HepG2 (cell line): ENCODE results near the gene NAT9. TPM values are rescaled to one million over a fixed set of nuclear protein-coding genes. Genes with fewer than 3 reads are reported as not detected.

Experiments
- HOXA9 ChIP-seq: sonication (generic); formaldehyde crosslinking; IDR thresholded peaks from 2 replicates; pipeline ENCODE4 v1.8.1; 2022; ENCODE audit warnings: missing genetic modification reagents, mild to moderate bottlenecking, moderate library complexity, borderline replicate concordance
- PAWR ChIP-seq: sonication (generic); formaldehyde crosslinking; IDR thresholded peaks from 2 replicates; pipeline ENCODE4 v1.4.0; 2020; ENCODE audit warnings: missing genetic modification reagents, mild to moderate bottlenecking, borderline replicate concordance
- ZFP37 ChIP-seq: sonication (generic); formaldehyde crosslinking; IDR thresholded peaks from 2 replicates; pipeline ENCODE4 v1.4.0; 2020; ENCODE audit warnings: missing genetic modification reagents, borderline replicate concordance
- ZNF317 ChIP-seq: sonication (generic); formaldehyde crosslinking; IDR thresholded peaks from 2 replicates; pipeline ENCODE4 v1.5.0; 2020; ENCODE audit warnings: mild to moderate bottlenecking, missing genetic modification reagents
- ZNF329 ChIP-seq: sonication (generic); formaldehyde crosslinking; IDR thresholded peaks from 2 replicates; pipeline ENCODE4 v1.9.0; 2021; ENCODE audit warnings: low read depth, mild to moderate bottlenecking, missing genetic modification reagents
- ZNF772 ChIP-seq: sonication (generic); formaldehyde crosslinking; IDR thresholded peaks from 2 replicates; pipeline ENCODE4 v1.5.0; 2020; ENCODE audit warnings: mild to moderate bottlenecking, missing genetic modification reagents
- polyA plus RNA-seq, 8 experiments: library from polyadenylated mRNA; depleted of rRNA in 3 of 8; stranded (reverse) in 7 of 8; unstranded in 1 of 8; fragments of >200 nt; fragmentation: Illumina TruSeq in 4 of 8; extraction: Trizol in 4 of 8; gene quantifications; 2 replicates each; pipeline versions ENCODE4 v1.2.1 to v1.2.3, GENCODE V29; 2011 to 2016; ENCODE audit warnings: low read depth in 4 of 8, missing spikeins in 1 of 8, mixed read lengths in 1 of 8; ENCODE audit not compliant: insufficient read depth in 1 of 8
- total RNA-seq, 5 experiments: library from RNA; depleted of rRNA; stranded (reverse); fragments of >200 nt; fragmentation: Illumina TruSeq; extraction: Trizol; gene quantifications; 2 replicates each; pipeline ENCODE4 v1.2.3, GENCODE V29; 2016; ENCODE audit warnings: low read depth in 1 of 5
- TF ChIP-seq, protein P1 (sequence below): sonication (generic); formaldehyde crosslinking; IDR thresholded peaks from 2 replicates; pipeline ENCODE4 v1.4.0; 2020; ENCODE audit warnings: missing genetic modification reagents, mild to moderate bottlenecking, borderline replicate concordance
- TF ChIP-seq, protein P2 (sequence below): IDR thresholded peaks from 2 replicates; pipeline ENCODE4 v1.6.1; 2016; ENCODE audit warnings: missing genetic modification reagents, missing compliant biosample characterization
- TF ChIP-seq, protein P3 (sequence below): conservative IDR thresholded peaks from 2 replicates; pipeline ENCODE4 v1.6.1; 2018; ENCODE audit warnings: missing genetic modification reagents
- TF ChIP-seq, protein P4 (sequence below): sonication (generic); formaldehyde crosslinking; IDR thresholded peaks from 2 replicates; pipeline ENCODE4 v1.4.0; 2020; ENCODE audit warnings: missing genetic modification reagents
- TF ChIP-seq, protein P5 (sequence below): sonication (generic); formaldehyde crosslinking; IDR thresholded peaks from 2 replicates; pipeline ENCODE4 v1.8.0; 2022; ENCODE audit warnings: mild to moderate bottlenecking, missing genetic modification reagents, moderate library complexity
- TF ChIP-seq, protein P6 (sequence below): sonication (generic); formaldehyde crosslinking; IDR thresholded peaks from 2 replicates; pipeline ENCODE4 v1.4.0; 2020; ENCODE audit warnings: missing genetic modification reagents, borderline replicate concordance

NAT9 gene
- total and polyA plus RNA-seq, 2 of the 13 experiments (the other 11 are each of a cell fraction or from before 2014, with no cell fraction given): 39.7 to 44.2 TPM

DNA sequence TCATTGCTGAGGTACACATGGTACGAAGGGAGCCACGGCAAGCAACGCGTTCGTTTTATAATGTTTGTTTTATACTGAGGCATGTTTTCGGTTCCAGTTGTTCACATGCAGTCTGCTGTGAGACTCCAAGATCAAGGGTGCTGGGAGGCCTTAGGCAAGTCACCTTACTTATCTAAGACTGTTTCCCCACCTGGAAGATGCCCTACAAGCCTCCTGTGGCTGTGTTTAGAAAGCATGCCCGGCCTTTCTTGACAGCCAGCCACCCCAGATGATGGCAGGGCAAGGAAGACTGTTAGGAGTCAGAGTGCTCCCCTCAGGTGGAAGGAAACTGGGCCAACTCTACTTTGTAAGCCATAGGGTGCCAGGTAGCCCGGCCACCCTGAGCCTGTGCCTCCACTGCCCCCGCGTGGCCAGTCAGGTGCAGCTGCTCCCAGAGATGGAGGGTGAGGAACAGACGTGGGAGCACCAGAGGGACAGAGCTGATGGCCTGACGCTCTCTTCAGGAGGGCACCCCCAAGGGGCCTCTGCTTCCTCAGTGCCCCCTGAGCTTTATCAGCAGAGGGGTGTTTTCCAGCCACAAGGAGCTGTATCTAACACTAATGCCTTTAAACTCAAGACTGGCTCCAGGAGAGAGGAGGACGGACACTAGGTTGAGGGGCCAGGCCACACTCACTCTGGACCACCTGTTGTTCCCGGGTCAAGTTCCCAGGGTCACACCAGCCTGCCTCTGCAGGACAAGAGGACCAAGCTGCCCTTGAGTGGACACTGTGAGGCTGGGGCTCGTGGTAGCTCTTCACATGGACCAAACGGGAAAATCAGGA lies 5.4 kb downstream of the NAT9 start (continued):
- TF ChIP-seq, protein P1, sequence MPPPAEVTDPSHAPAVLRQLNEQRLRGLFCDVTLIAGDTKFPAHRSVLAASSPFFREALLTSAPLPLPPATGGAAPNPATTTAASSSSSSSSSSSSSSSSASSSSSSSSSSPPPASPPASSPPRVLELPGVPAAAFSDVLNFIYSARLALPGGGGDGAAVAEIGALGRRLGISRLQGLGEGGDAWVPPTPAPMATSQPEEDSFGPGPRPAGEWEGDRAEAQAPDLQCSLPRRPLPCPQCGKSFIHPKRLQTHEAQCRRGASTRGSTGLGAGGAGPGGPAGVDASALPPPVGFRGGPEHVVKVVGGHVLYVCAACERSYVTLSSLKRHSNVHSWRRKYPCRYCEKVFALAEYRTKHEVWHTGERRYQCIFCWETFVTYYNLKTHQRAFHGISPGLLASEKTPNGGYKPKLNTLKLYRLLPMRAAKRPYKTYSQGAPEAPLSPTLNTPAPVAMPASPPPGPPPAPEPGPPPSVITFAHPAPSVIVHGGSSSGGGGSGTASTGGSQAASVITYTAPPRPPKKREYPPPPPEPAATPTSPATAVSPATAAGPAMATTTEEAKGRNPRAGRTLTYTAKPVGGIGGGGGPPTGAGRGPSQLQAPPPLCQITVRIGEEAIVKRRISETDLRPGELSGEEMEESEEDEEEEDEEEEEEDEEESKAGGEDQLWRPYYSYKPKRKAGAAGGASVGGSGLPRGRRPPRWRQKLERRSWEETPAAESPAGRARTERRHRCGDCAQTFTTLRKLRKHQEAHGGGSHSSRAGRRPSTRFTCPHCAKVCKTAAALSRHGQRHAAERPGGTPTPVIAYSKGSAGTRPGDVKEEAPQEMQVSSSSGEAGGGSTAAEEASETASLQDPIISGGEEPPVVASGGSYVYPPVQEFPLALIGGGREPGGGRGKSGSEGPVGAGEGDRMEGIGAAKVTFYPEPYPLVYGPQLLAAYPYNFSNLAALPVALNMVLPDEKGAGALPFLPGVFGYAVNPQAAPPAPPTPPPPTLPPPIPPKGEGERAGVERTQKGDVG (CRISPR knock-in tag): no peak
- peak; percentile 64; the same call in 1 of the 2 replicates for TF ChIP-seq ZNF772 (CRISPR knock-in tag)
- peak; percentile 13; the same call in 1 of the 2 replicates for TF ChIP-seq ZNF329 (CRISPR knock-in tag)
- TF ChIP-seq HOXA9 (CRISPR knock-in tag): no peak
- TF ChIP-seq, protein P2, sequence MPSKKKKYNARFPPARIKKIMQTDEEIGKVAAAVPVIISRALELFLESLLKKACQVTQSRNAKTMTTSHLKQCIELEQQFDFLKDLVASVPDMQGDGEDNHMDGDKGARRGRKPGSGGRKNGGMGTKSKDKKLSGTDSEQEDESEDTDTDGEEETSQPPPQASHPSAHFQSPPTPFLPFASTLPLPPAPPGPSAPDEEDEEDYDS: peak; percentile 43; the same call in 1 of the 2 replicates
- TF ChIP-seq, protein P3, sequence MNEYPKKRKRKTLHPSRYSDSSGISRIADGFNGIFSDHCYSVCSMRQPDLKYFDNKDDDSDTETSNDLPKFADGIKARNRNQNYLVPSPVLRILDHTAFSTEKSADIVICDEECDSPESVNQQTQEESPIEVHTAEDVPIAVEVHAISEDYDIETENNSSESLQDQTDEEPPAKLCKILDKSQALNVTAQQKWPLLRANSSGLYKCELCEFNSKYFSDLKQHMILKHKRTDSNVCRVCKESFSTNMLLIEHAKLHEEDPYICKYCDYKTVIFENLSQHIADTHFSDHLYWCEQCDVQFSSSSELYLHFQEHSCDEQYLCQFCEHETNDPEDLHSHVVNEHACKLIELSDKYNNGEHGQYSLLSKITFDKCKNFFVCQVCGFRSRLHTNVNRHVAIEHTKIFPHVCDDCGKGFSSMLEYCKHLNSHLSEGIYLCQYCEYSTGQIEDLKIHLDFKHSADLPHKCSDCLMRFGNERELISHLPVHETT (CRISPR knock-in tag): 0 out of 2 replicates have a peak, but pooled peaks have one; percentile 40
- TF ChIP-seq ZNF317 (CRISPR knock-in tag): 0 out of 2 replicates have a peak, but pooled peaks have one; percentile 38
- TF ChIP-seq, protein P4, sequence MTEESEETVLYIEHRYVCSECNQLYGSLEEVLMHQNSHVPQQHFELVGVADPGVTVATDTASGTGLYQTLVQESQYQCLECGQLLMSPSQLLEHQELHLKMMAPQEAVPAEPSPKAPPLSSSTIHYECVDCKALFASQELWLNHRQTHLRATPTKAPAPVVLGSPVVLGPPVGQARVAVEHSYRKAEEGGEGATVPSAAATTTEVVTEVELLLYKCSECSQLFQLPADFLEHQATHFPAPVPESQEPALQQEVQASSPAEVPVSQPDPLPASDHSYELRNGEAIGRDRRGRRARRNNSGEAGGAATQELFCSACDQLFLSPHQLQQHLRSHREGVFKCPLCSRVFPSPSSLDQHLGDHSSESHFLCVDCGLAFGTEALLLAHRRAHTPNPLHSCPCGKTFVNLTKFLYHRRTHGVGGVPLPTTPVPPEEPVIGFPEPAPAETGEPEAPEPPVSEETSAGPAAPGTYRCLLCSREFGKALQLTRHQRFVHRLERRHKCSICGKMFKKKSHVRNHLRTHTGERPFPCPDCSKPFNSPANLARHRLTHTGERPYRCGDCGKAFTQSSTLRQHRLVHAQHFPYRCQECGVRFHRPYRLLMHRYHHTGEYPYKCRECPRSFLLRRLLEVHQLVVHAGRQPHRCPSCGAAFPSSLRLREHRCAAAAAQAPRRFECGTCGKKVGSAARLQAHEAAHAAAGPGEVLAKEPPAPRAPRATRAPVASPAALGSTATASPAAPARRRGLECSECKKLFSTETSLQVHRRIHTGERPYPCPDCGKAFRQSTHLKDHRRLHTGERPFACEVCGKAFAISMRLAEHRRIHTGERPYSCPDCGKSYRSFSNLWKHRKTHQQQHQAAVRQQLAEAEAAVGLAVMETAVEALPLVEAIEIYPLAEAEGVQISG (CRISPR knock-in tag): peak; percentile 66
- TF ChIP-seq, protein P5, sequence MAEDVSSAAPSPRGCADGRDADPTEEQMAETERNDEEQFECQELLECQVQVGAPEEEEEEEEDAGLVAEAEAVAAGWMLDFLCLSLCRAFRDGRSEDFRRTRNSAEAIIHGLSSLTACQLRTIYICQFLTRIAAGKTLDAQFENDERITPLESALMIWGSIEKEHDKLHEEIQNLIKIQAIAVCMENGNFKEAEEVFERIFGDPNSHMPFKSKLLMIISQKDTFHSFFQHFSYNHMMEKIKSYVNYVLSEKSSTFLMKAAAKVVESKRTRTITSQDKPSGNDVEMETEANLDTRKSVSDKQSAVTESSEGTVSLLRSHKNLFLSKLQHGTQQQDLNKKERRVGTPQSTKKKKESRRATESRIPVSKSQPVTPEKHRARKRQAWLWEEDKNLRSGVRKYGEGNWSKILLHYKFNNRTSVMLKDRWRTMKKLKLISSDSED (CRISPR knock-in tag): no peak
- TF ChIP-seq ZFP37 (CRISPR knock-in tag): peak; percentile 64; the same call in 1 of the 2 replicates
- TF ChIP-seq PAWR (CRISPR knock-in tag): no peak
- TF ChIP-seq, protein P6, sequence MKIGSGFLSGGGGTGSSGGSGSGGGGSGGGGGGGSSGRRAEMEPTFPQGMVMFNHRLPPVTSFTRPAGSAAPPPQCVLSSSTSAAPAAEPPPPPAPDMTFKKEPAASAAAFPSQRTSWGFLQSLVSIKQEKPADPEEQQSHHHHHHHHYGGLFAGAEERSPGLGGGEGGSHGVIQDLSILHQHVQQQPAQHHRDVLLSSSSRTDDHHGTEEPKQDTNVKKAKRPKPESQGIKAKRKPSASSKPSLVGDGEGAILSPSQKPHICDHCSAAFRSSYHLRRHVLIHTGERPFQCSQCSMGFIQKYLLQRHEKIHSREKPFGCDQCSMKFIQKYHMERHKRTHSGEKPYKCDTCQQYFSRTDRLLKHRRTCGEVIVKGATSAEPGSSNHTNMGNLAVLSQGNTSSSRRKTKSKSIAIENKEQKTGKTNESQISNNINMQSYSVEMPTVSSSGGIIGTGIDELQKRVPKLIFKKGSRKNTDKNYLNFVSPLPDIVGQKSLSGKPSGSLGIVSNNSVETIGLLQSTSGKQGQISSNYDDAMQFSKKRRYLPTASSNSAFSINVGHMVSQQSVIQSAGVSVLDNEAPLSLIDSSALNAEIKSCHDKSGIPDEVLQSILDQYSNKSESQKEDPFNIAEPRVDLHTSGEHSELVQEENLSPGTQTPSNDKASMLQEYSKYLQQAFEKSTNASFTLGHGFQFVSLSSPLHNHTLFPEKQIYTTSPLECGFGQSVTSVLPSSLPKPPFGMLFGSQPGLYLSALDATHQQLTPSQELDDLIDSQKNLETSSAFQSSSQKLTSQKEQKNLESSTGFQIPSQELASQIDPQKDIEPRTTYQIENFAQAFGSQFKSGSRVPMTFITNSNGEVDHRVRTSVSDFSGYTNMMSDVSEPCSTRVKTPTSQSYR (CRISPR knock-in tag): peak; percentile 68; the same call in 1 of the 2 replicates
